ENCODE measurements around the gene PPP1R15B.

- TF ChIP-seq CTCF (IDR thresholded peaks at IDR 0.05) (no peak), POLR2A (IDR thresholded peaks at IDR 0.05) (no peak)
These were observed 1.5 kb upstream of the PPP1R15B start for GRCh38 chr1:204413170-204413535.
